HL-60 (cell line): Measurements from ENCODE around the gene CTU1.

Experiments used
- CTCF ChIP-seq: IDR thresholded peaks from one replicate; pipeline ENCODE4 v1.5.1; 2011; ENCODE audit warnings: low read length, control low read depth, inconsistent platforms; ENCODE audit not compliant: insufficient read depth
- POLR2AphosphoS5 ChIP-seq: IDR thresholded peaks from 2 replicates; pipeline ENCODE4 v1.6.1; 2012; ENCODE audit warnings: low read depth
- REST ChIP-seq: IDR thresholded peaks from 2 replicates; pipeline ENCODE4 v1.6.1; 2012; ENCODE audit warnings: low read depth; ENCODE audit not compliant: insufficient replicate concordance

GRCh38 chr19:51141181-51141580 is 33.0 kb upstream of the CTU1 start:
- TF ChIP-seq CTCF (no peak), REST (no peak), POLR2AphosphoS5 (no peak)
